Common myeloid progenitor, CD34-positive (primary cell): ENCODE measurements around the gene MACROD1.
A peak's percentile ranks its signal among the peaks of the same experiment; 100 is the strongest.

Source experiments
- CTCF ChIA-PET: fragments of 350-600 bp; sonication (Branson Sonifier 250); formaldehyde crosslinking; loops from one replicate; lab custom pipeline; 2021; ENCODE audit warnings: antibody characterized with exemption; lab: Charles Lee
- POLR2A ChIA-PET: fragments of 350-600 bp; sonication (Branson Sonifier 250); formaldehyde crosslinking; loops from one replicate; lab custom pipeline; 2021; ENCODE audit warnings: antibody characterized with exemption; lab: Charles Lee
- DNase-seq, 3 donors: peaks; one replicate each; pipeline versions ENCODE4 v3.0.0 to v3.0.0-alpha.2; 2013
- H3K27ac ChIP-seq, 2 experiments: 1 replicate in 1 of 2; 2 replicates in 1 of 2; pipeline ENCODE4 v1.7.0; 2013; ENCODE audit warnings: inconsistent platforms in 2 of 2, low read length in 2 of 2, mild to moderate bottlenecking in 2 of 2, low read depth in 1 of 2, moderate library complexity in 1 of 2; ENCODE audit not compliant: severe bottlenecking in 2 of 2, insufficient read depth in 1 of 2, poor library complexity in 1 of 2
- H3K27me3 ChIP-seq, 5 experiments: replicated peaks in 2 of 5; 1 replicate in 3 of 5; 2 replicates in 2 of 5; pipeline versions ENCODE4 v1.6.1 to v1.7.0; 2013; ENCODE audit warnings: low read length in 4 of 5, mild to moderate bottlenecking in 2 of 5, moderate library complexity in 2 of 5, inconsistent platforms in 1 of 5; ENCODE audit not compliant: insufficient read depth in 5 of 5, control insufficient read depth in 4 of 5
- H3K36me3 ChIP-seq, 4 experiments: 1 replicate in 2 of 4; 2 replicates in 2 of 4; pipeline versions ENCODE4 v1.6.1 to v1.7.0; 2013; ENCODE audit warnings: low read length in 3 of 4, control low read depth in 1 of 4, mild to moderate bottlenecking in 1 of 4; ENCODE audit not compliant: control insufficient read depth in 4 of 4, insufficient read depth in 4 of 4
- H3K4me1 ChIP-seq, 4 experiments: 1 replicate in 3 of 4; 2 replicates in 1 of 4; pipeline versions ENCODE4 v1.6.1 to v1.7.1; 2013; ENCODE audit warnings: low read length in 3 of 4, mild to moderate bottlenecking in 3 of 4, control low read depth in 1 of 4, inconsistent platforms in 1 of 4, moderate library complexity in 1 of 4; ENCODE audit not compliant: control insufficient read depth in 4 of 4, insufficient read depth in 4 of 4; ENCODE audit errors: control extremely low read depth in 1 of 4
- H3K4me3 ChIP-seq, 7 experiments: 1 replicate in 4 of 7; 2 replicates in 3 of 7; pipeline versions ENCODE4 v1.5.1 to v1.7.0; 2013; ENCODE audit warnings: mild to moderate bottlenecking in 7 of 7, low read length in 6 of 7, moderate library complexity in 6 of 7, inconsistent platforms in 2 of 7, low read depth in 2 of 7, control low read depth in 1 of 7; ENCODE audit not compliant: insufficient read depth in 4 of 7, control insufficient read depth in 1 of 7; ENCODE audit errors: extremely low read depth in 1 of 7
- H3K9me3 ChIP-seq, 5 experiments: 1 replicate in 4 of 5; 2 replicates in 1 of 5; pipeline versions ENCODE4 v1.6.1 to v1.7.1; 2013; ENCODE audit warnings: low read length in 4 of 5, mild to moderate bottlenecking in 2 of 5, inconsistent platforms in 1 of 5, low read depth in 1 of 5, moderate library complexity in 1 of 5; ENCODE audit not compliant: control insufficient read depth in 4 of 5, insufficient read depth in 2 of 5; ENCODE audit errors: control extremely low read depth in 1 of 5
- WGBS: methylation state at CpG from one replicate; pipeline ENCODE4 v1.1.5; 2013; ENCODE audit not compliant: insufficient coverage; 5-methylcytosine and 5-hydroxymethylcytosine counted together

Gene MACROD1

DNA sequence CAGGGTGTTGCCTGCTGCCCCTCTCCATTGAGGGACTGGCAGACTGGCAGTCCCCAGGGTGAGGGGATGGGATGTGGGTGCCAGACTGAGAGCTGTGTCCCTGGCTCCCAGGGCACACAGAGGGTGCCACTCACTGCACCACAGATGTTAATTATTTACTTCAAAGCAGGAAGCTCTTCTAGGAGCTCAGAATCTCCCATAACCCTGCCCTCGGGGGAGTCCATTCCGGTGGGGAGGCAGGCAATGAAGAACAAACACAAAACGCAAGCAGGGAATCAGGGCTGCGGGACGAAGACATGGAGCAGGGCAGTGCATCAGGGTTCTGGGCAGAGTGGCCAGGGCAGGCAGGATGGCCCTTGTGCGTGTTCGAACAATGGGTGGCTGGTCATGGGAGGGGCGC, 154.5 kb downstream of the MACROD1 start:
- Histone ChIP-seq H3K4me1 (peaks cover 0 to 15% (median 14%) of the 10 kb centered on the region in 4 experiments), H3K27ac (no peak overlapping the region), H3K9me3 (peaks cover 0 to 9% (median 5%) of the 10 kb centered on the region in 5 experiments), H3K4me3 (no peak overlapping the region), H3K27me3 (peaks cover 0 to 34% (median 10%) of the 10 kb centered on the region in 5 experiments), H3K36me3 (no peaks in the 10 kb centered on the region)
- no peak for DNase-seq
- WGBS = 98% methylated on average over 8 of the region's 8 CpGs
- ChIA-PET POLR2A (no interaction called here), CTCF (no interaction called here)

DNA sequence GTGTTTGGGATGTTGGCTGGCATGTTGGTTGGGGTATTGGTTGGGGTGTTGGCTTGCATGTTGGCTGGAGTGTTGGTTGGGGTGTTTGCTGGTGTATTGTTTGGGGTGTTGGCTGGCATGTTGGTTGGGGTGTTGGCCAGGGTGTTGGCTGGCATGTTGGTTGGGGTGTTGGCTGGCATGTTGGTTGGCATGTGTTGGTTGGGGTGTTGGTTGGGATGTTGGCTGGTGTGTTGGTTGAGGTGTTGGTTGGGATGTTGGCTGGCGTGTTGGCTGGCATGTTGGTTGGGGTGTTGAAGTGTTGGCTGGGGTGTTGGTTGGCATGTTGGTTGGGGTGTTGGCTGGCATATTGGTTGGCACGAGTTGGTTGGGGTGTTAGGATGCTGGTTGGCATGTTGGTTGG, 155.1 kb downstream of the MACROD1 start:
- POLR2A ChIA-PET = no interaction called here

DNA sequence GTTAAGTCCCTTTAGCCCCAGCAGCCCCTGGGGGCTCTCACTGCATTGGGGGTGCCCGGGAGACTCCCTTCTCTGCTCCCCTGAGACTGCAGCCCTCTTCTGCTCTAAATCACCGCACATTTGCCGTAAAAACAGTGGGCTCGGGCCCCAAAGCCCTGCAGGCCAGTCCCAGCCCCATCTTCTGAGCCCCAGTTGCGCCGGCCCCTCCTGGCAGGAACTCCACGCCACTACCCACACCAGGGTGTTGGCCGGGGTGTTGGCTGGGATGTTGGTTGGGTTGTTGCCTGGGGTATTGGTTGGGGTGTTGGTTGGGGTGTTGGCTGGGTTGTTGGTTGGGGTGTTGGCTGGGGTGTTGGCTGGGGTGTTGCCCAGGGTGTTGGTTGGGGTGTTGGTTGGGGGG, 156.2 kb downstream of the MACROD1 start:
- H3K4me1 ChIP-seq = peaks cover 0 to 15% (median 14%) of the 10 kb centered on the region in 4 experiments
- H3K36me3 ChIP-seq = no peaks in the 10 kb centered on the region
- ChIA-PET CTCF (interaction anchor here (1.2 to 1.6 kb wide), 2 partner anchors 9 to 15 kb away, joined by 3 to 8 read pairs; no protein-coding TSS in a partner anchor), POLR2A (no interaction called here)
- peaks cover 0 to 9% (median 5%) of the 10 kb centered on the region in 5 experiments for H3K9me3 ChIP-seq
- H3K27me3 ChIP-seq = peaks cover 0 to 46% (median 10%) of the 10 kb centered on the region in 5 experiments
- no peak overlapping the region for H3K4me3 ChIP-seq
- H3K27ac ChIP-seq = no peak overlapping the region
- no peak for DNase-seq
- WGBS = 95% methylated on average over 4 of the region's 8 CpGs

More for the DNA sequence above, 155.1 kb downstream of the MACROD1 start:
- DNase-seq = no peak
- Histone ChIP-seq H3K36me3 (no peaks in the 10 kb centered on the region), H3K9me3 (peaks cover 0 to 9% (median 5%) of the 10 kb centered on the region in 5 experiments), H3K27ac (no peak overlapping the region), H3K4me1 (peaks cover 0 to 15% (median 14%) of the 10 kb centered on the region in 4 experiments), H3K27me3 (peaks cover 0 to 40% (median 10%) of the 10 kb centered on the region in 5 experiments), H3K4me3 (no peak overlapping the region)
- no CpG with 5 or more reads among the region's 2 CpGs for WGBS
- CTCF ChIA-PET = no interaction called here

DNA sequence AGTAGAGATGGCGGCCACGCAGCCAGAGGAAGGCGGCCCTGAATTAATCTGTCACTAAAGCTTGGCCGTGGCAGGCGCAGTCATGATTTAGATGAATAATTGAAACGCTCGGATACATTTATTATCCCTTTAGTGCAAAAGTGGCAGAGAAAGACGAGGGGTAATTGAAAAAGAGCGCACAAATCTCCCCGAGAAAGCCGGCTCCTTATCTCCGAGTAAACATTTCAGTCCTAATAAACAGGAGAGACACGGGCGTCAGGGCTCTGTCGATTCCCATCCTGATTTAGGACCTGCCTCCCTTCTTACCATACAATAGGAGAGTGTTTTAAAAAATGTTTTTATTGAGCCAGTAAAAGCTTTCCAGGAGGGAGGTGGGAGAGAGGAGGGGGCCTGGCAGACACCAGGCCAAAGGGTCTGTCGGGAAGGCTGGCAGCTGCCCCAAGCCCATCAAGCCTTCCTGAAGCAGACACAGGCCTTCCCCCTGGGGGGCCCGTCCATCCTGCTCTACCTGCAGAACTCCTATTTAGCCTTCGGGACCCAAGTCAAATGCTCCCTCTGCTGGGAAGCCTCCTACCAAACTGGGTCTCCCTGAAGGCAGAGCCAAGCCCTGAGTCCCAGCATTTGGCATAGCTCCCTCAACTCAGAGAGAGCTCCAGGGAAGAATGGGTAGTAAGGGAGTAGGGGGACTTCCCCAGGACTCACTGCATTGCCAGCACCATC, 156.8 kb downstream of the MACROD1 start:
- CTCF ChIA-PET = interaction anchor here (0.8 to 1.6 kb wide), 3 partner anchors 9 to 139 kb away, joined by 3 to 8 read pairs (median 3); no protein-coding TSS in a partner anchor
- H3K9me3 ChIP-seq = peaks cover 0 to 9% (median 5%) of the 10 kb centered on the region in 5 experiments
- POLR2A ChIA-PET = no interaction called here
- DNase-seq = no peak
- H3K4me3 ChIP-seq = no peak overlapping the region
- H3K27me3 ChIP-seq = peaks cover 0 to 50% (median 10%) of the 10 kb centered on the region in 5 experiments
- peaks cover 0 to 15% (median 14%) of the 10 kb centered on the region in 4 experiments for H3K4me1 ChIP-seq
- WGBS = 97% methylated on average over 15 of the region's 18 CpGs
- no peaks in the 10 kb centered on the region for H3K36me3 ChIP-seq
- H3K27ac ChIP-seq = no peak overlapping the region

GRCh38 chr11:64008283-64008913, 157.5 kb downstream of the MACROD1 start:
- ChIA-PET POLR2A (no interaction called here), CTCF (interaction anchor here (0.8 to 1.8 kb wide), 5 partner anchors 8 to 144 kb away, joined by 3 to 8 read pairs (median 3); no protein-coding TSS in a partner anchor)
- Histone ChIP-seq H3K36me3 (no peaks in the 10 kb centered on the region), H3K9me3 (peaks cover 0 to 9% (median 5%) of the 10 kb centered on the region in 5 experiments), H3K4me3 (peak overlapping the region in 1 of 7 experiments; percentile 77), H3K27me3 (peaks cover 0 to 57% (median 10%) of the 10 kb centered on the region in 5 experiments), H3K4me1 (peaks cover 0 to 18% (median 14%) of the 10 kb centered on the region in 4 experiments), H3K27ac (no peak overlapping the region)
- DNase-seq = no peak
- 97% methylated on average over 15 of the region's 26 CpGs for WGBS

DNA sequence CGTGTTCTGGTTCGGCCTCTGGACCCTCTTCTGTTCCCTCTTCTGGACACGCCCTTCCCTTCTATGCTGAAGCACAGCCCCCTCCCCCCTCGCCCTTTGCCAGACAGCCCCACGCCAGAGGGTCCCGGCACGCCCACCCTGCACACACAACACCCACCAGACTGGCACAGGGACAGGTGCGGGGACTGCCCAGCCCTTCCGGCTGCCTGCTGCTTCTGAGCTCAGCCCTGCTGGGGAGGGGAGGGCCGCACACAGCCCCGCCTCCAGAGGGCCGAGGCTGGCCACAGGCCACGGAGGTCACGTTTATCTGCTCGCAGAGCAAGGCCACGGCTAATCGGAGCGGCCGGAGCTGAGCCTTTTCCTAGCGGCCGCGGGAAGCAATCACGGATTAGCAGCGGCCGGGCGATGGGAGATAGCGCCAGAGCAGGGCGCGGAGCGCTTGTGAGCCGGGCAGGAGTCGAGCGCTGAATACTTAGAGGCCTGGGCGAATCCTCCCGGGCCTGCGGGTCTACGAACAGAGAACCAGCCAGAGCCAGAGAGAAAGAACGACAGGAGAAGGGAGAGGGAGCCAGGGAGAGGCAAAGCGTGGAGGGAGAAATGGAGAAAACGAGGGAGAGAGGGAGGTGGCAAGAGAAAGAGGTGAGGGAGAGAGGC, 158.2 kb downstream of the MACROD1 start:
- 6% methylated on average over 39 of the region's 40 CpGs for WGBS
- Histone ChIP-seq H3K27me3 (peaks cover 0 to 62% (median 13%) of the 10 kb centered on the region in 5 experiments), H3K9me3 (peaks cover 0 to 9% (median 5%) of the 10 kb centered on the region in 5 experiments), H3K4me3 (peak overlapping the region in 5 of 7 experiments; percentile 9 to 77 (median 59)), H3K4me1 (peaks cover 0 to 20% (median 14%) of the 10 kb centered on the region in 4 experiments), H3K27ac (no peak overlapping the region), H3K36me3 (no peaks in the 10 kb centered on the region)
- ChIA-PET POLR2A (interaction anchor here (1.4 kb wide), 1 partner anchor 18 kb away, joined by 3 read pairs; no protein-coding TSS in a partner anchor), CTCF (interaction anchor here (0.6 to 1.8 kb wide), 6 partner anchors 9 to 168 kb away, joined by 3 to 5 read pairs (median 3); no protein-coding TSS in a partner anchor)
- peak; percentile 28 to 54 (median 40) for DNase-seq
